Upper lobe of right lung (tissue), 1 donor: Measurements from ENCODE around the gene LGALS3BP. TPM values are rescaled to one million over a fixed set of nuclear protein-coding genes. Genes with fewer than 3 reads are reported as not detected.

Experiments used
- ATAC-seq: fragments of 200-7000 bp; cut with Tn5 transposase; one replicate; pipeline ENCODE4 v1.9.1; 2020; ENCODE audit warnings: mild to moderate bottlenecking, moderate library complexity
- DNase-seq: peaks from one replicate; pipeline ENCODE4 v3.0.0-alpha.2; 2020
- H3K27ac ChIP-seq: fragments of 200-600 bp; one replicate; pipeline ENCODE4 v1.8.0; 2022
- H3K27me3 ChIP-seq: fragments of 200-600 bp; one replicate; pipeline ENCODE4 v1.8.0; 2022; ENCODE audit warnings: mild to moderate bottlenecking
- H3K36me3 ChIP-seq: fragments of 200-600 bp; one replicate; pipeline ENCODE4 v1.8.0; 2022
- H3K4me1 ChIP-seq: fragments of 200-600 bp; one replicate; pipeline ENCODE4 v1.8.0; 2022
- H3K4me3 ChIP-seq: fragments of 200-600 bp; one replicate; pipeline ENCODE4 v1.8.0; 2022; ENCODE audit warnings: mild to moderate bottlenecking
- H3K9me3 ChIP-seq: fragments of 200-600 bp; one replicate; pipeline ENCODE4 v1.8.0; 2022
- CTCF ChIP-seq: fragments of 200-600 bp; IDR thresholded peaks from one replicate; pipeline ENCODE4 v1.8.0; 2022; ENCODE audit warnings: antibody characterized with exemption
- intact Hi-C: fragments of 100-400 bp; cut with DNase I; formaldehyde crosslinking; loops from one replicate; pipeline ENCODE4 v1.11.0; 2022
- total RNA-seq: library from RNA; stranded (reverse); fragmentation: NEBNext Ultra II Directional; extraction: Animal tissue kit (Norgen Biotek cat#: 25700); gene quantifications from one replicate; pipeline ENCODE4 v1.2.1, GENCODE V29; 2021
- donor health status: DM: no; HTN: yes; CAD: no; lungs with severe emphysema.

LGALS3BP gene
- total RNA-seq, 1 donor from 2014 or later, result 405 TPM

- intact Hi-C loops, result no loop called here
- H3K4me3 ChIP-seq, result no peak overlapping the region
- H3K36me3 ChIP-seq, result peaks cover 85% of the 10 kb centered on the region
- ATAC-seq (no peak), DNase-seq (no peak)
- H3K27ac ChIP-seq, result no peak overlapping the region
- H3K27me3 ChIP-seq, result no peaks in the 10 kb centered on the region
- no peaks in the 10 kb centered on the region for H3K9me3 ChIP-seq
- peaks cover 9% of the 10 kb centered on the region for H3K4me1 ChIP-seq
- TF ChIP-seq CTCF, result no peak
Measured at GRCh38 chr17:78993981-78994671, 14.4 kb upstream of the LGALS3BP start.

- H3K9me3 ChIP-seq, result no peaks in the 10 kb centered on the region
- ATAC-seq (peak; percentile 57), DNase-seq (peak; percentile 69)
- H3K4me1 ChIP-seq, result peaks cover 9% of the 10 kb centered on the region
- intact Hi-C loops, result no loop called here
- no peak overlapping the region for H3K27ac ChIP-seq
- H3K4me3 ChIP-seq, result no peak overlapping the region
- TF ChIP-seq CTCF, result peak; percentile 79
- no peaks in the 10 kb centered on the region for H3K27me3 ChIP-seq
- H3K36me3 ChIP-seq, result peaks cover 79% of the 10 kb centered on the region
Measured at GRCh38 chr17:78993241-78993956, 13.7 kb upstream of the LGALS3BP start.

DNA sequence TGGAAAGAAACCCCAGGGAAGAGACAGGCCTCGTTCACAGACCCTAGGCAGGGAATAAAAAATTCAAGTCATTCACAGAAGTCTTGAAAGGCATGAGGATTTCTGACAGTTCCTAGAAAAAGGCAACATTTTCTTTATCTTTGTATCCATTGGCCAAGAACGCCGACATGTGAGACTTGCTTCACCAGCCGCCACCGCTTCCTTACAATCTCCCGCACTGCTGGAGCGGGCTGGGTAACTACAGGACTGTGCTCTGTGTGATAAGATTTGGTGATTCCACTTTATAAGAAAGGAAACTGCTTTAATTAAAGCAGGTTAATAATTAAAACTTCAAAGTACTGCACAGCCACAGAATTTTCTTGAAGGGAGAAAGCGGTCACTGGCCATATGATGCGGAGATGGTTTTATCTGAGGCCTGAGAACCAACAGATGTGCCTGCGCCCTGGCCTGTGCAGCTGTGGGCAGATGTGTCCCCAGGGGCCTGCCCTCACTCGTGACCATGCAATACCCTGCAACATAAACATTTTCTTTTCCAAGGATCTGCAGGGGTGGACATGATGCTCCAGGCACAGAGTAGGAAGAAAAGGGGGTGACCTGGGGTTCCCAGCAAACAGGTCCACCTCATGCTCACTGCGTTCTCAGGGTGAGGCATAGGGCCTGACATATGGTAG is 13.0 kb upstream of the LGALS3BP start:
- TF ChIP-seq CTCF, result no peak
- DNase-seq (no peak), ATAC-seq (no peak)
- H3K4me3 ChIP-seq, result no peak overlapping the region
- peaks cover 14% of the 10 kb centered on the region for H3K4me1 ChIP-seq
- H3K36me3 ChIP-seq, result peaks cover 72% of the 10 kb centered on the region
- intact Hi-C loops, result no loop called here
- H3K27ac ChIP-seq, result no peak overlapping the region
- no peaks in the 10 kb centered on the region for H3K27me3 ChIP-seq
- no peaks in the 10 kb centered on the region for H3K9me3 ChIP-seq

GRCh38 chr17:78991906-78992532 is 12.3 kb upstream of the LGALS3BP start:
- DNase-seq, result no peak
- no peaks in the 10 kb centered on the region for H3K27me3 ChIP-seq
- peaks cover 65% of the 10 kb centered on the region for H3K36me3 ChIP-seq
- H3K27ac ChIP-seq, result no peak overlapping the region
- H3K9me3 ChIP-seq, result no peaks in the 10 kb centered on the region
- H3K4me1 ChIP-seq, result peaks cover 20% of the 10 kb centered on the region
- no peak for TF ChIP-seq CTCF
- no peak for ATAC-seq
- intact Hi-C loops, result no loop called here
- no peak overlapping the region for H3K4me3 ChIP-seq

- H3K9me3 ChIP-seq, result no peaks in the 10 kb centered on the region
- no peak overlapping the region for H3K27ac ChIP-seq
- peaks cover 57% of the 10 kb centered on the region for H3K36me3 ChIP-seq
- intact Hi-C loops, result no loop called here
- no peak for TF ChIP-seq CTCF
- H3K4me3 ChIP-seq, result no peak overlapping the region
- ATAC-seq, result no peak
- no peak for DNase-seq
- H3K4me1 ChIP-seq, result peaks cover 19% of the 10 kb centered on the region
- H3K27me3 ChIP-seq, result no peaks in the 10 kb centered on the region
Measured at GRCh38 chr17:78991017-78991738, 11.5 kb upstream of the LGALS3BP start.
